ENCODE measurements around the gene SH2D3A. TPM values are rescaled to one million over a fixed set of nuclear protein-coding genes. Genes with fewer than 3 reads are reported as not detected.

Gene SH2D3A
- total RNA-seq, 1 experiment from 2014 or later = 2.2 TPM

GRCh38 chr19:6719992-6720368 is 47.3 kb downstream of the SH2D3A start:
- CTCF ChIA-PET = no interaction called here
- POLR2A ChIA-PET = no interaction called here
- no peak for TF ChIP-seq REST (IDR thresholded peaks at IDR 0.05; ENCODE audit: insufficient read depth in 1 of 2, low read depth in 2 of 2, low read length in 1 of 2)
- no peak for TF ChIP-seq SIN3A (IDR thresholded peaks at IDR 0.05; ENCODE audit: borderline replicate concordance, insufficient read depth, low read depth, low read length)
- TF ChIP-seq POLR2AphosphoS5 (IDR thresholded peaks at IDR 0.05; ENCODE audit: low read depth, low read length) = no peak
- no peak for TF ChIP-seq TCF7L2 (IDR thresholded peaks at IDR 0.05; ENCODE audit: low read depth, low read length)
- TF ChIP-seq CTCF (IDR thresholded peaks at IDR 0.05) = no peak
- Histone ChIP-seq H3K36me3 (ENCODE audit: control insufficient read depth, insufficient read depth, low read length) (no peaks in the 10 kb centered on the region), H3K4me3 (ENCODE audit: low read depth in 2 of 2, low read length in 2 of 2) (no peak overlapping the region), H3K27me3 (ENCODE audit: control insufficient read depth, insufficient read depth, low read length) (no peaks in the 10 kb centered on the region), H3K9me3 (ENCODE audit: control insufficient read depth, insufficient read depth, low read depth, low read length) (no peaks in the 10 kb centered on the region), H3K27ac (ENCODE audit: low read length) (no peak overlapping the region), H3K4me1 (ENCODE audit: control insufficient read depth, insufficient read depth, low read length) (no peaks in the 10 kb centered on the region)
- BruUV-seq (replicated peaks) = no TSS peak
- in situ Hi-C loops (cut with HindIII; ENCODE audit: low pct_unique_long_range_greater_than_20kb, low sequenced_read_pairs) (no loop called here), intact Hi-C loops (cut with micrococcal nuclease; ENCODE audit: unreplicated experiment) (no loop called here)
- DNase-seq (ENCODE audit: low read depth, low spot score) (no peak), ATAC-seq (no peak)

GRCh38 chr19:6719540-6719861 is 47.7 kb downstream of the SH2D3A start:
- no peaks in the 10 kb centered on the region for H3K36me3 ChIP-seq (ENCODE audit: control insufficient read depth, insufficient read depth, low read length)
- CTCF ChIA-PET = no interaction called here
- no TSS peak for BruUV-seq (replicated peaks)
- no peak for ATAC-seq
- H3K4me3 ChIP-seq (ENCODE audit: low read depth in 2 of 2, low read length in 2 of 2) = no peak overlapping the region
- no peak overlapping the region for H3K27ac ChIP-seq (ENCODE audit: low read length)
- no peak for DNase-seq (ENCODE audit: low read depth, low spot score)
- TF ChIP-seq TCF7L2 (IDR thresholded peaks at IDR 0.05; ENCODE audit: low read depth, low read length) = no peak
- no peak for TF ChIP-seq REST (IDR thresholded peaks at IDR 0.05; ENCODE audit: insufficient read depth in 1 of 2, low read depth in 2 of 2, low read length in 1 of 2)
- TF ChIP-seq POLR2AphosphoS5 (IDR thresholded peaks at IDR 0.05; ENCODE audit: low read depth, low read length) = no peak
- TF ChIP-seq CTCF (IDR thresholded peaks at IDR 0.05) = no peak
- no peak for TF ChIP-seq SIN3A (IDR thresholded peaks at IDR 0.05; ENCODE audit: borderline replicate concordance, insufficient read depth, low read depth, low read length)
- in situ Hi-C loops (cut with HindIII; ENCODE audit: low pct_unique_long_range_greater_than_20kb, low sequenced_read_pairs) (no loop called here), intact Hi-C loops (cut with micrococcal nuclease; ENCODE audit: unreplicated experiment) (no loop called here)
- no peaks in the 10 kb centered on the region for H3K9me3 ChIP-seq (ENCODE audit: control insufficient read depth, insufficient read depth, low read depth, low read length)
- POLR2A ChIA-PET = no interaction called here
- no peaks in the 10 kb centered on the region for H3K4me1 ChIP-seq (ENCODE audit: control insufficient read depth, insufficient read depth, low read length)
- no peaks in the 10 kb centered on the region for H3K27me3 ChIP-seq (ENCODE audit: control insufficient read depth, insufficient read depth, low read length)
